GM23338 (cell line): ENCODE results near the gene B4GALT4. TPM values are rescaled to one million over a fixed set of nuclear protein-coding genes. Genes with fewer than 3 reads are reported as not detected.

ENCODE experiments used
- ATAC-seq: fragments of 200-7000 bp; cut with Tn5 transposase; 3 replicates; pipeline ENCODE4 v1.9.1; 2020
- DNase-seq: peaks from one replicate; pipeline ENCODE4 v3.0.0-alpha.2; 2015; ENCODE audit warnings: low spot score
- H2AFZ ChIP-seq: fragments of 200-600 bp; sonication (generic); 2 replicates; pipeline ENCODE4 v1.8.0; 2016; ENCODE audit warnings: antibody characterized with exemption, mild to moderate bottlenecking, moderate library complexity
- H3F3A ChIP-seq: fragments of 200-600 bp; sonication (generic); replicated peaks from 2 replicates; pipeline ENCODE4 v1.8.0; 2017; ENCODE audit warnings: antibody characterized with exemption, mixed run types, low read depth
- H3K27ac ChIP-seq: fragments of 200-600 bp; sonication (generic); 2 replicates; pipeline ENCODE4 v1.6.1; 2016; ENCODE audit warnings: low read depth
- H3K27me3 ChIP-seq: fragments of 200-600 bp; sonication (generic); 2 replicates; pipeline ENCODE4 v1.8.0; 2016; ENCODE audit warnings: mild to moderate bottlenecking, mixed run types, moderate library complexity; ENCODE audit not compliant: insufficient read depth
- H3K36me3 ChIP-seq: fragments of 200-600 bp; sonication (generic); 2 replicates; pipeline ENCODE4 v1.8.0; 2016; ENCODE audit warnings: mild to moderate bottlenecking; ENCODE audit not compliant: insufficient read depth
- H3K4me1 ChIP-seq: fragments of 200-600 bp; sonication (generic); 2 replicates; pipeline ENCODE4 v1.8.0; 2016; ENCODE audit warnings: mild to moderate bottlenecking, moderate library complexity; ENCODE audit not compliant: insufficient read depth
- H3K4me2 ChIP-seq: fragments of 200-600 bp; sonication (generic); 2 replicates; pipeline ENCODE4 v1.7.1; 2017; ENCODE audit warnings: mixed run types
- H3K4me3 ChIP-seq: fragments of 200-600 bp; sonication (generic); 2 replicates; pipeline ENCODE4 v1.6.1; 2016; ENCODE audit warnings: mixed run types
- H3K79me2 ChIP-seq: fragments of 200-600 bp; sonication (generic); replicated peaks from 2 replicates; pipeline ENCODE4 v1.8.0; 2017; ENCODE audit warnings: mild to moderate bottlenecking; ENCODE audit not compliant: insufficient read depth
- H3K9me2 ChIP-seq: fragments of 200-600 bp; sonication (generic); 2 replicates; pipeline ENCODE4 v1.8.0; 2017; ENCODE audit not compliant: insufficient read depth
- H4K20me1 ChIP-seq: fragments of 200-600 bp; sonication (generic); replicated peaks from 2 replicates; pipeline ENCODE4 v1.8.0; 2017; ENCODE audit warnings: mild to moderate bottlenecking; ENCODE audit not compliant: insufficient read depth
- H3K27ac Mint-ChIP-seq: 2 replicates; pipeline ENCODE4 v1.8.0; 2020; ENCODE audit warnings: inconsistent platforms, mild to moderate bottlenecking, moderate library complexity, mixed read lengths
- H3K27me3 Mint-ChIP-seq: 3 replicates; pipeline ENCODE4 v1.8.0; 2022; ENCODE audit warnings: low read depth, mild to moderate bottlenecking, moderate library complexity, mixed read lengths, inconsistent platforms; ENCODE audit not compliant: insufficient read depth, poor library complexity
- H3K36me3 Mint-ChIP-seq: 3 replicates; pipeline ENCODE4 v1.8.0; 2021; ENCODE audit warnings: low read depth, mild to moderate bottlenecking, inconsistent platforms, moderate library complexity, mixed read lengths
- H3K4me1 Mint-ChIP-seq: 3 replicates; pipeline ENCODE4 v1.8.0; 2020; ENCODE audit warnings: mild to moderate bottlenecking, inconsistent platforms, mixed read lengths
- H3K4me3 Mint-ChIP-seq: 3 replicates; pipeline ENCODE4 v1.8.0; 2021; ENCODE audit warnings: moderate library complexity, mild to moderate bottlenecking, inconsistent platforms, mixed read lengths
- H3K9me3 Mint-ChIP-seq: 3 replicates; pipeline ENCODE4 v1.8.0; 2020; ENCODE audit warnings: moderate library complexity, mild to moderate bottlenecking, inconsistent platforms, mixed read lengths
- CREB1 ChIP-seq: fragments of 250-450 bp; sonication (Bioruptor Pico); IDR thresholded peaks from 2 replicates; pipeline ENCODE4 v1.5.0; 2020; ENCODE audit warnings: low read depth, mild to moderate bottlenecking, moderate library complexity
- EZH2 ChIP-seq: fragments of 200-600 bp; sonication (generic); IDR thresholded peaks from one replicate; pipeline ENCODE4 v1.8.0; 2017; ENCODE audit warnings: antibody characterized with exemption, mild to moderate bottlenecking, low read depth; ENCODE audit not compliant: unreplicated experiment
- EZH2phosphoT487 ChIP-seq: fragments of 200-600 bp; sonication (generic); IDR thresholded peaks from one replicate; pipeline ENCODE4 v1.8.1; 2018; ENCODE audit warnings: antibody characterized with exemption; ENCODE audit not compliant: unreplicated experiment
- JUNB ChIP-seq: IDR thresholded peaks from one replicate; pipeline ENCODE4 v1.6.1; 2016; ENCODE audit warnings: antibody characterized with exemption; ENCODE audit not compliant: unreplicated experiment
- NANOG ChIP-seq: IDR thresholded peaks from 2 replicates; pipeline ENCODE4 v1.6.1; 2016; ENCODE audit warnings: antibody characterized with exemption, borderline replicate concordance
- POLR2AphosphoS5 ChIP-seq: IDR thresholded peaks from 2 replicates; pipeline ENCODE4 v1.6.1; 2016; ENCODE audit warnings: antibody characterized with exemption, low read depth
- STAT1 ChIP-seq: IDR thresholded peaks from one replicate; pipeline ENCODE4 v1.6.1; 2016; ENCODE audit warnings: antibody characterized with exemption; ENCODE audit not compliant: unreplicated experiment
- ZNF114 ChIP-seq: fragments of 250-450 bp; sonication (Bioruptor Pico); IDR thresholded peaks from 2 replicates; pipeline ENCODE4 v1.5.0; 2020; ENCODE audit warnings: mild to moderate bottlenecking, moderate library complexity
- ZNF331 ChIP-seq: fragments of 250-450 bp; sonication (Bioruptor Pico); IDR thresholded peaks from 2 replicates; pipeline ENCODE4 v1.5.0; 2020; ENCODE audit warnings: low read depth, mild to moderate bottlenecking, moderate library complexity
- polyA plus RNA-seq: library from polyadenylated mRNA; unstranded; fragments of >200 nt; fragmentation: Nextera tagmentation; extraction: Ambion mirVana; gene quantifications from 2 replicates; pipeline ENCODE4 v1.2.1, GENCODE V29; 2016
- total RNA-seq: library from RNA; depleted of rRNA; stranded (reverse); fragments of >200 nt; shearing (Covaris generic); gene quantifications from 2 replicates; pipeline ENCODE4 v1.2.3, GENCODE V29; 2014
- TF ChIP-seq, protein P1 (sequence below), 2 experiments: fragments of 200-600 bp in 1 of 2; sonication (generic) in 1 of 2; conservative IDR thresholded peaks; 2 replicates each; pipeline versions ENCODE4 v1.5.1 to v1.6.1; 2016 to 2017; ENCODE audit warnings: antibody characterized with exemption in 2 of 2, low read depth in 2 of 2, mild to moderate bottlenecking in 2 of 2, moderate library complexity in 1 of 2
- TF ChIP-seq, protein P2 (sequence below): IDR thresholded peaks from 2 replicates; pipeline ENCODE4 v1.6.1; 2016; ENCODE audit warnings: antibody characterized with exemption
- TF ChIP-seq, protein P3 (sequence below): IDR thresholded peaks from one replicate; pipeline ENCODE4 v1.6.1; 2018; ENCODE audit warnings: antibody characterized with exemption; ENCODE audit not compliant: unreplicated experiment
- TF ChIP-seq, protein P4 (sequence below): fragments of 250-450 bp; sonication (Bioruptor Pico); IDR thresholded peaks from 2 replicates; pipeline ENCODE4 v1.5.0; 2020; ENCODE audit warnings: mild to moderate bottlenecking, moderate library complexity

The B4GALT4 gene
- total and polyA plus RNA-seq, 2 experiments from 2014 or later: 38.3 to 45.3 TPM

DNA sequence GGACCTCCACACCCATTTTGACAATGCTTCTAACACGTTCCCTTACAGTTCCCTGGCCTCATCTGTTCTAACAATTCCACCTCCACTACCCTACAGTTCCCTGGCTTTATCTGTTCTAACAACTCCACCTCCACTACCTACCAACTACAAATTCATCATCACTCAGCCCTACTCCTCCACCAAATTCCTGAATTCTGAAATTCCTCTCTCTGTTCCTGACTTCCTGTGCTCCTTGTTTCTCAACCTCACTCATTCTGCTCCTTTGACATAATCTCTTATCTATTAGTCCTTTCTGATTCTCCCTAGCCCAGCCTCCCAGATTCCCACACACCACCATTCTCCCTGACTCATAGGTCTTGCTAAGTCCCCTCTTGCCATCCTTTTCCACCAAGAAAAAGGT is 44.8 kb downstream of the B4GALT4 start (continued):
- no peak for TF ChIP-seq ZNF114 (CRISPR knock-in tag)
- no peak for TF ChIP-seq NANOG

DNA sequence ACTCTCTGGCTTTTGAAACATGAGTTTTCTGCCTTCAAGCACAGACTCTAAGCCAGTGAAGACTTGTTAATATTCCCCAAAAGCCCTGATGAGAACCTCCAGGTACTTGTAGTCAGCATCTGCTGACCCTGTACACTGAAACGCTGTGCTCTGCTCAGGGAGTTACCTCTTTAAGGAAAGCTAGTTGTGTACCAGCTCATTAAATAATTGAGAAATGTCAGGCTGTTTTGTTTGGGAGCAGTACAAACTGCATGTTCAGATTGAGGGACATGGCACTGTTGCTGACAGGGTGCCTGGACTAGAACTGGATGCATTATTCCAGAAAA is 45.6 kb downstream of the B4GALT4 start:
- H2AFZ ChIP-seq: no peak overlapping the region
- ATAC-seq (no peak), DNase-seq (no peak)
- no peaks in the 10 kb centered on the region for H3K36me3 Mint-ChIP-seq
- no peaks in the 10 kb centered on the region for H3K79me2 ChIP-seq
- H3K4me3 Mint-ChIP-seq: no peak overlapping the region
- H3K4me3 ChIP-seq: no peak overlapping the region
- H3K27me3 Mint-ChIP-seq: peaks cover 2% of the 10 kb centered on the region
- H4K20me1 ChIP-seq: no peaks in the 10 kb centered on the region
- H3K4me2 ChIP-seq: no peak overlapping the region
- no peak overlapping the region for H3K27ac Mint-ChIP-seq
- TF ChIP-seq STAT1: no peak
- TF ChIP-seq NANOG: no peak
- no peak for TF ChIP-seq EZH2
- TF ChIP-seq, protein P1, sequence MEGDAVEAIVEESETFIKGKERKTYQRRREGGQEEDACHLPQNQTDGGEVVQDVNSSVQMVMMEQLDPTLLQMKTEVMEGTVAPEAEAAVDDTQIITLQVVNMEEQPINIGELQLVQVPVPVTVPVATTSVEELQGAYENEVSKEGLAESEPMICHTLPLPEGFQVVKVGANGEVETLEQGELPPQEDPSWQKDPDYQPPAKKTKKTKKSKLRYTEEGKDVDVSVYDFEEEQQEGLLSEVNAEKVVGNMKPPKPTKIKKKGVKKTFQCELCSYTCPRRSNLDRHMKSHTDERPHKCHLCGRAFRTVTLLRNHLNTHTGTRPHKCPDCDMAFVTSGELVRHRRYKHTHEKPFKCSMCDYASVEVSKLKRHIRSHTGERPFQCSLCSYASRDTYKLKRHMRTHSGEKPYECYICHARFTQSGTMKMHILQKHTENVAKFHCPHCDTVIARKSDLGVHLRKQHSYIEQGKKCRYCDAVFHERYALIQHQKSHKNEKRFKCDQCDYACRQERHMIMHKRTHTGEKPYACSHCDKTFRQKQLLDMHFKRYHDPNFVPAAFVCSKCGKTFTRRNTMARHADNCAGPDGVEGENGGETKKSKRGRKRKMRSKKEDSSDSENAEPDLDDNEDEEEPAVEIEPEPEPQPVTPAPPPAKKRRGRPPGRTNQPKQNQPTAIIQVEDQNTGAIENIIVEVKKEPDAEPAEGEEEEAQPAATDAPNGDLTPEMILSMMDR (conservative IDR thresholded peaks at IDR 0.05; ENCODE audit: low read depth in 2 of 2): no peak
- TF ChIP-seq JUNB: no peak
- TF ChIP-seq CREB1 (CRISPR knock-in tag): no peak
- no peak for TF ChIP-seq ZNF331 (CRISPR knock-in tag)
- TF ChIP-seq, protein P2, sequence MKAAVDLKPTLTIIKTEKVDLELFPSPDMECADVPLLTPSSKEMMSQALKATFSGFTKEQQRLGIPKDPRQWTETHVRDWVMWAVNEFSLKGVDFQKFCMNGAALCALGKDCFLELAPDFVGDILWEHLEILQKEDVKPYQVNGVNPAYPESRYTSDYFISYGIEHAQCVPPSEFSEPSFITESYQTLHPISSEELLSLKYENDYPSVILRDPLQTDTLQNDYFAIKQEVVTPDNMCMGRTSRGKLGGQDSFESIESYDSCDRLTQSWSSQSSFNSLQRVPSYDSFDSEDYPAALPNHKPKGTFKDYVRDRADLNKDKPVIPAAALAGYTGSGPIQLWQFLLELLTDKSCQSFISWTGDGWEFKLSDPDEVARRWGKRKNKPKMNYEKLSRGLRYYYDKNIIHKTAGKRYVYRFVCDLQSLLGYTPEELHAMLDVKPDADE: no peak
- no peak for TF ChIP-seq EZH2phosphoT487
- TF ChIP-seq, protein P3, sequence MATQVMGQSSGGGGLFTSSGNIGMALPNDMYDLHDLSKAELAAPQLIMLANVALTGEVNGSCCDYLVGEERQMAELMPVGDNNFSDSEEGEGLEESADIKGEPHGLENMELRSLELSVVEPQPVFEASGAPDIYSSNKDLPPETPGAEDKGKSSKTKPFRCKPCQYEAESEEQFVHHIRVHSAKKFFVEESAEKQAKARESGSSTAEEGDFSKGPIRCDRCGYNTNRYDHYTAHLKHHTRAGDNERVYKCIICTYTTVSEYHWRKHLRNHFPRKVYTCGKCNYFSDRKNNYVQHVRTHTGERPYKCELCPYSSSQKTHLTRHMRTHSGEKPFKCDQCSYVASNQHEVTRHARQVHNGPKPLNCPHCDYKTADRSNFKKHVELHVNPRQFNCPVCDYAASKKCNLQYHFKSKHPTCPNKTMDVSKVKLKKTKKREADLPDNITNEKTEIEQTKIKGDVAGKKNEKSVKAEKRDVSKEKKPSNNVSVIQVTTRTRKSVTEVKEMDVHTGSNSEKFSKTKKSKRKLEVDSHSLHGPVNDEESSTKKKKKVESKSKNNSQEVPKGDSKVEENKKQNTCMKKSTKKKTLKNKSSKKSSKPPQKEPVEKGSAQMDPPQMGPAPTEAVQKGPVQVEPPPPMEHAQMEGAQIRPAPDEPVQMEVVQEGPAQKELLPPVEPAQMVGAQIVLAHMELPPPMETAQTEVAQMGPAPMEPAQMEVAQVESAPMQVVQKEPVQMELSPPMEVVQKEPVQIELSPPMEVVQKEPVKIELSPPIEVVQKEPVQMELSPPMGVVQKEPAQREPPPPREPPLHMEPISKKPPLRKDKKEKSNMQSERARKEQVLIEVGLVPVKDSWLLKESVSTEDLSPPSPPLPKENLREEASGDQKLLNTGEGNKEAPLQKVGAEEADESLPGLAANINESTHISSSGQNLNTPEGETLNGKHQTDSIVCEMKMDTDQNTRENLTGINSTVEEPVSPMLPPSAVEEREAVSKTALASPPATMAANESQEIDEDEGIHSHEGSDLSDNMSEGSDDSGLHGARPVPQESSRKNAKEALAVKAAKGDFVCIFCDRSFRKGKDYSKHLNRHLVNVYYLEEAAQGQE: no peak
- no peak for TF ChIP-seq ZNF114 (CRISPR knock-in tag)
- TF ChIP-seq, protein P4, sequence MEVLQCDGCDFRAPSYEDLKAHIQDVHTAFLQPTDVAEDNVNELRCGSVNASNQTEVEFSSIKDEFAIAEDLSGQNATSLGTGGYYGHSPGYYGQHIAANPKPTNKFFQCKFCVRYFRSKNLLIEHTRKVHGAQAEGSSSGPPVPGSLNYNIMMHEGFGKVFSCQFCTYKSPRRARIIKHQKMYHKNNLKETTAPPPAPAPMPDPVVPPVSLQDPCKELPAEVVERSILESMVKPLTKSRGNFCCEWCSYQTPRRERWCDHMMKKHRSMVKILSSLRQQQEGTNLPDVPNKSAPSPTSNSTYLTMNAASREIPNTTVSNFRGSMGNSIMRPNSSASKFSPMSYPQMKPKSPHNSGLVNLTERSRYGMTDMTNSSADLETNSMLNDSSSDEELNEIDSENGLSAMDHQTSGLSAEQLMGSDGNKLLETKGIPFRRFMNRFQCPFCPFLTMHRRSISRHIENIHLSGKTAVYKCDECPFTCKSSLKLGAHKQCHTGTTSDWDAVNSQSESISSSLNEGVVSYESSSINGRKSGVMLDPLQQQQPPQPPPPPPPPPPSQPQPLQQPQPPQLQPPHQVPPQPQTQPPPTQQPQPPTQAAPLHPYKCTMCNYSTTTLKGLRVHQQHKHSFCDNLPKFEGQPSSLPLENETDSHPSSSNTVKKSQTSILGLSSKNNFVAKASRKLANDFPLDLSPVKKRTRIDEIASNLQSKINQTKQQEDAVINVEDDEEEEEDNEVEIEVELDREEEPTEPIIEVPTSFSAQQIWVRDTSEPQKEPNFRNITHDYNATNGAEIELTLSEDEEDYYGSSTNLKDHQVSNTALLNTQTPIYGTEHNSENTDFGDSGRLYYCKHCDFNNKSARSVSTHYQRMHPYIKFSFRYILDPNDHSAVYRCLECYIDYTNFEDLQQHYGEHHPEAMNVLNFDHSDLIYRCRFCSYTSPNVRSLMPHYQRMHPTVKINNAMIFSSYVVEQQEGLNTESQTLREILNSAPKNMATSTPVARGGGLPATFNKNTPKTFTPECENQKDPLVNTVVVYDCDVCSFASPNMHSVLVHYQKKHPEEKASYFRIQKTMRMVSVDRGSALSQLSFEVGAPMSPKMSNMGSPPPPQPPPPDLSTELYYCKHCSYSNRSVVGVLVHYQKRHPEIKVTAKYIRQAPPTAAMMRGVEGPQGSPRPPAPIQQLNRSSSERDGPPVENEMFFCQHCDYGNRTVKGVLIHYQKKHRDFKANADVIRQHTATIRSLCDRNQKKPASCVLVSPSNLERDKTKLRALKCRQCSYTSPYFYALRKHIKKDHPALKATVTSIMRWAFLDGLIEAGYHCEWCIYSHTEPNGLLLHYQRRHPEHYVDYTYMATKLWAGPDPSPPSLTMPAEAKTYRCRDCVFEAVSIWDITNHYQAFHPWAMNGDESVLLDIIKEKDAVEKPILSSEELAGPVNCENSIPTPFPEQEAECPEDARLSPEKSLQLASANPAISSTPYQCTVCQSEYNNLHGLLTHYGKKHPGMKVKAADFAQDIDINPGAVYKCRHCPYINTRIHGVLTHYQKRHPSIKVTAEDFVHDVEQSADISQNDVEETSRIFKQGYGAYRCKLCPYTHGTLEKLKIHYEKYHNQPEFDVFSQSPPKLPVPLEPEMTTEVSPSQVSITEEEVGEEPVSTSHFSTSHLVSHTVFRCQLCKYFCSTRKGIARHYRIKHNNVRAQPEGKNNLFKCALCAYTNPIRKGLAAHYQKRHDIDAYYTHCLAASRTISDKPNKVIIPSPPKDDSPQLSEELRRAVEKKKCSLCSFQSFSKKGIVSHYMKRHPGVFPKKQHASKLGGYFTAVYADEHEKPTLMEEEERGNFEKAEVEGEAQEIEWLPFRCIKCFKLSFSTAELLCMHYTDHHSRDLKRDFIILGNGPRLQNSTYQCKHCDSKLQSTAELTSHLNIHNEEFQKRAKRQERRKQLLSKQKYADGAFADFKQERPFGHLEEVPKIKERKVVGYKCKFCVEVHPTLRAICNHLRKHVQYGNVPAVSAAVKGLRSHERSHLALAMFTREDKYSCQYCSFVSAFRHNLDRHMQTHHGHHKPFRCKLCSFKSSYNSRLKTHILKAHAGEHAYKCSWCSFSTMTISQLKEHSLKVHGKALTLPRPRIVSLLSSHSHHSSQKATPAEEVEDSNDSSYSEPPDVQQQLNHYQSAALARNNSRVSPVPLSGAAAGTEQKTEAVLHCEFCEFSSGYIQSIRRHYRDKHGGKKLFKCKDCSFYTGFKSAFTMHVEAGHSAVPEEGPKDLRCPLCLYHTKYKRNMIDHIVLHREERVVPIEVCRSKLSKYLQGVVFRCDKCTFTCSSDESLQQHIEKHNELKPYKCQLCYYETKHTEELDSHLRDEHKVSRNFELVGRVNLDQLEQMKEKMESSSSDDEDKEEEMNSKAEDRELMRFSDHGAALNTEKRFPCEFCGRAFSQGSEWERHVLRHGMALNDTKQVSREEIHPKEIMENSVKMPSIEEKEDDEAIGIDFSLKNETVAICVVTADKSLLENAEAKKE: no peak
- TF ChIP-seq POLR2AphosphoS5: no peak
- H3K4me1 Mint-ChIP-seq: peaks cover 7% of the 10 kb centered on the region; the same call in 2 of the 3 replicates
- no peaks in the 10 kb centered on the region for H3K9me3 Mint-ChIP-seq
- no peak overlapping the region for H3K27ac ChIP-seq
- no peaks in the 10 kb centered on the region for H3K36me3 ChIP-seq
- H3F3A ChIP-seq: no peaks in the 10 kb centered on the region
- no peaks in the 10 kb centered on the region for H3K27me3 ChIP-seq
- H3K4me1 ChIP-seq: no peaks in the 10 kb centered on the region
- H3K9me2 ChIP-seq: peaks cover 6% of the 10 kb centered on the region
